Parathyroid adenoma (tissue), 2 donors: Measurements from ENCODE around the gene PLEKHH1.

Source experiments
- H2AFZ ChIP-seq: fragments of 300-600 bp; sonication (generic); one replicate; pipeline ENCODE4 v1.7.0; 2017; ENCODE audit warnings: antibody characterized with exemption, mild to moderate bottlenecking
- H3K27ac ChIP-seq: fragments of 300-600 bp; sonication (generic); one replicate; pipeline ENCODE4 v1.7.0; 2017
- H3K27me3 ChIP-seq: fragments of 300-600 bp; sonication (generic); one replicate; pipeline ENCODE4 v1.7.0; 2017; ENCODE audit warnings: low read length; ENCODE audit not compliant: control insufficient read depth, insufficient read depth
- H3K36me3 ChIP-seq: fragments of 300-600 bp; sonication (generic); one replicate; pipeline ENCODE4 v1.7.0; 2017; ENCODE audit warnings: low read length; ENCODE audit not compliant: control insufficient read depth, insufficient read depth
- H3K4me1 ChIP-seq: fragments of 300-600 bp; sonication (generic); one replicate; pipeline ENCODE4 v1.7.0; 2017; ENCODE audit warnings: control low read depth
- H3K4me2 ChIP-seq: fragments of 300-600 bp; sonication (generic); one replicate; pipeline ENCODE4 v1.7.0; 2017; ENCODE audit warnings: low read length
- H3K4me3 ChIP-seq: fragments of 300-600 bp; sonication (generic); one replicate; pipeline ENCODE4 v1.7.0; 2017; ENCODE audit warnings: low read depth, low read length
- H3K79me2 ChIP-seq: fragments of 300-600 bp; sonication (generic); one replicate; pipeline ENCODE4 v1.7.0; 2017; ENCODE audit warnings: control low read depth
- H3K9ac ChIP-seq: fragments of 300-600 bp; sonication (generic); one replicate; pipeline ENCODE4 v1.7.0; 2017; ENCODE audit warnings: mild to moderate bottlenecking
- H3K9me3 ChIP-seq: fragments of 300-600 bp; sonication (generic); one replicate; pipeline ENCODE4 v1.7.0; 2017; ENCODE audit warnings: low read length; ENCODE audit not compliant: control insufficient read depth
- TF ChIP-seq, protein P1 (sequence below): fragments of 300-600 bp; sonication (generic); IDR thresholded peaks from one replicate; pipeline ENCODE4 v1.7.0; 2017; ENCODE audit warnings: antibody characterized with exemption, mild to moderate bottlenecking
- donor health status: primary hyperparathyroidism.

PLEKHH1 gene

DNA sequence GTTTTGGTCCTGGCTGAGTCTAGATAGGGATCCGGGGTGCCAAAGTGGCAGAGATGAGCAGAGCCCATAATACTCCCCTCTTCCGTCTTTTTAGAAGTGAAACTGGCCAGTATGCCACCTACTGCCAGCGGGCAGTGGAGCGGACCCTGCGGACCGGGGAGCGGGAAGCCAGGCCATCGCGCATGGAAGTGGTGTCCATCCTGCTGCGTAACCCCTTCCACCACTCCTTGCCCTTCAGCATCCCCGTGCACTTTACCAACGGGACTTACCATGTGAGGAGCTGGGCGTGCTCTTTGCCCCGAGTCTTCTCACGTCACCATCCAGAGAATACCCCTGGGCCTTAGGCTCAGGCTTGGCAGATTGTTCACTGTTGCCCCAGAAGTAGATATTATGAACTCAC, 46.0 kb downstream of the PLEKHH1 start:
- Histone ChIP-seq H3K4me1 (no peaks in the 10 kb centered on the region), H3K4me3 (no peak overlapping the region), H3K36me3 (no peaks in the 10 kb centered on the region), H2AFZ (no peak overlapping the region), H3K27me3 (no peaks in the 10 kb centered on the region), H3K27ac (no peak overlapping the region), H3K9me3 (no peaks in the 10 kb centered on the region), H3K79me2 (no peaks in the 10 kb centered on the region), H3K9ac (no peak overlapping the region), H3K4me2 (no peak overlapping the region)
- TF ChIP-seq, protein P1, sequence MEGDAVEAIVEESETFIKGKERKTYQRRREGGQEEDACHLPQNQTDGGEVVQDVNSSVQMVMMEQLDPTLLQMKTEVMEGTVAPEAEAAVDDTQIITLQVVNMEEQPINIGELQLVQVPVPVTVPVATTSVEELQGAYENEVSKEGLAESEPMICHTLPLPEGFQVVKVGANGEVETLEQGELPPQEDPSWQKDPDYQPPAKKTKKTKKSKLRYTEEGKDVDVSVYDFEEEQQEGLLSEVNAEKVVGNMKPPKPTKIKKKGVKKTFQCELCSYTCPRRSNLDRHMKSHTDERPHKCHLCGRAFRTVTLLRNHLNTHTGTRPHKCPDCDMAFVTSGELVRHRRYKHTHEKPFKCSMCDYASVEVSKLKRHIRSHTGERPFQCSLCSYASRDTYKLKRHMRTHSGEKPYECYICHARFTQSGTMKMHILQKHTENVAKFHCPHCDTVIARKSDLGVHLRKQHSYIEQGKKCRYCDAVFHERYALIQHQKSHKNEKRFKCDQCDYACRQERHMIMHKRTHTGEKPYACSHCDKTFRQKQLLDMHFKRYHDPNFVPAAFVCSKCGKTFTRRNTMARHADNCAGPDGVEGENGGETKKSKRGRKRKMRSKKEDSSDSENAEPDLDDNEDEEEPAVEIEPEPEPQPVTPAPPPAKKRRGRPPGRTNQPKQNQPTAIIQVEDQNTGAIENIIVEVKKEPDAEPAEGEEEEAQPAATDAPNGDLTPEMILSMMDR: no peak

DNA sequence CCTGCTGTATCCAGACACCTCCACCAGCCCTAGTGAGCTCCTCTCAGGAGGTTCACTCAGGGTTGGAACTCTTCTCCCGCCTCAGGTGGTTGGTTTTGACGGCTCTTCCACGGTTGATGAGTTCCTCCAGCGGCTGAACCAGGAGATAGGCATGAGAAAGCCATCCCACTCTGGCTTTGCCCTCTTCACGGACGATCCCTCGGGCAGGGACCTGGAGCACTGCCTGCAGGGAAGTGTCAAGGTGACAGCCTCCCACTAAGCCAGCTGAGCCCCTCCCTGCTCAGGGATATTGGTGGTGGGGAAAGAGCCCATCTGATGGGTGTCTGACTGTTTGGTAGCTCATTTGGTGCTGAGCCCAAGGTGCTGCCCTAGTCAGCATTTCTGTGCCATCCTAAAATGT, 46.5 kb downstream of the PLEKHH1 start:
- Histone ChIP-seq H3K36me3 (no peaks in the 10 kb centered on the region), H3K79me2 (no peaks in the 10 kb centered on the region), H3K4me1 (no peaks in the 10 kb centered on the region), H3K27ac (no peak overlapping the region), H3K4me3 (no peak overlapping the region), H3K9ac (no peak overlapping the region), H2AFZ (no peak overlapping the region), H3K27me3 (no peaks in the 10 kb centered on the region), H3K9me3 (no peaks in the 10 kb centered on the region), H3K4me2 (no peak overlapping the region)
- TF ChIP-seq, protein P1: no peak

DNA sequence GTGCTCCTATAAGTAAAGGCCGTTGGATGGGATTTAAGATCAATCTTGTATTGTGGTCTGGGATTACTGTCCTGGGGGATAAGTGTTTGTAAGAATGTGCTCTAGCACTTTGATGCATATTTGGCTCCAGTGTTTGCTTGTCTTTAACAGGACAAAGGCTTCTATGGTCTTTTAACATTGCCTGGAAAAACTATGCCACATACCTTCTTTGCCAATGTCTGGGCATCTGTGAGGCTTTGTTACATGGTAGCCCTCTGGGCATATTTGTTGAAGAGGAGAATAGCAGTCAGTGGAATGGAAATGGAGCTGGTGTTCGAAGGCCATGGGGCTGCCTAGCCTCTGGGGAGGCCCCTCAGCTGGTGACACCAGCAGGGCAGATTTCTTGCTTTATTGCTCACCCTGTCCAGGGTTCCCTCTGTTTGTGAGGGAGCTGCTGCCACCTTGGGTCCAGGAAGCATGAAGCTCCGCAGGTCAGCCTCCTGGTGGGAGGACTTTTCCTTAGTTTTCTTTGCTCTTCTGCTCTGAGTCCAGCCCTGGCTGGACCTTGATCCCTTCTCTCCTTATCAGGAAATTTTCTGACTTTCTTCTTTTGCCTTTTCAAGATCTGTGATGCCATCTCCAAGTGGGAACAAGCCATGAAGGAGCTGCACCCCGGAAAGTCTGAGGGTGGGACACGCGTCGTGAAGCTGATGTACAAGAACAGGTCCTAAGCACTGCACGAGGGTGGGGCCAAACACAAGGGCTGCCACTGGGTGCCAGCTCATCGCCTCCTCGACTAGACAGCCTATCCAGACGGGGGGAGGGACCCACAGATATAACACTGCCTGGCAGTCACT, 47.5 kb downstream of the PLEKHH1 start:
- Histone ChIP-seq H3K4me2 (no peak overlapping the region), H3K27ac (no peak overlapping the region), H2AFZ (no peak overlapping the region), H3K9me3 (no peaks in the 10 kb centered on the region), H3K4me1 (no peaks in the 10 kb centered on the region), H3K4me3 (no peak overlapping the region), H3K9ac (no peak overlapping the region), H3K79me2 (no peaks in the 10 kb centered on the region), H3K27me3 (no peaks in the 10 kb centered on the region), H3K36me3 (no peaks in the 10 kb centered on the region)
- TF ChIP-seq, protein P1: no peak

DNA sequence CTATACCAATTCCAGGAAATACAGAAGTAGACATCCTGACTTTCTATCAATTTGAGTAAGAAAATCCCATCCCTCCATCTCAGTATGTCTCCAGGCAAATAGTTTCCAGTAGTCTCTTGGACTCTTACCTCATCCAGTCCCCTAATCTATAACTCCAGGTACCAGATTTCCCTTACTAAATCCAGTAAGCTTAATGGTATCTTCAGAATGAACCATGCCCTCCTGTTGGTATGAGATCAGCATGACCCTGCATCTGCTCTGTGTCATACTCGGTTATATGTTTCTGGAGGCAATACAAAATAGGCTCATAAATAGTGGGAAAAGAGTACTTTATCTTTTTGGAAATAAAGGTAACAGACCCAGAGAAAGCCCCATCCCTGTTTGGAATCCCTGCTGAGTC, 48.6 kb downstream of the PLEKHH1 start:
- H3K9me3 ChIP-seq: no peaks in the 10 kb centered on the region
- H3K79me2 ChIP-seq: no peaks in the 10 kb centered on the region
- no peak overlapping the region for H3K4me3 ChIP-seq
- H3K4me1 ChIP-seq: no peaks in the 10 kb centered on the region
- H3K36me3 ChIP-seq: no peaks in the 10 kb centered on the region
- no peak overlapping the region for H3K9ac ChIP-seq
- TF ChIP-seq, protein P1: no peak
- no peaks in the 10 kb centered on the region for H3K27me3 ChIP-seq
- H3K4me2 ChIP-seq: no peak overlapping the region
- no peak overlapping the region for H2AFZ ChIP-seq
- no peak overlapping the region for H3K27ac ChIP-seq

DNA sequence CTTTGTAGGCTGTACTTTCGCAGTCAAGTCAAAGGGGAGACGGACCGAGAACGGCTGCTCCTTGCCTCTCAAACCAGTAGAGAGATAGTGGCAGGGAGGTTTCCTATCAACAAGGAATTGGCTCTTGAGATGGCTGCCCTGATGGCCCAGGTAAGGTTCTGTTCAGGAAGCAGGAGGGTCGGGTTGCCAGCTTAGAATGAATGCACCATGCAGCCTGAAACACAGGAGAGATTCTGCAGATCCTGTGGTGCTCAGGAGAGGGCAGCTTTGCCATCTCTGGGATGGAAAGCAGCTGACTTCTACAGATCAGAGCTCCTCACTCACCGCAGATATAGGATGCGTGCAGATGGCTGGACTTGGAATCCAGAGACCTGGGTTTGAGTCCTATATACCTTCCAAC, 49.0 kb downstream of the PLEKHH1 start:
- TF ChIP-seq, protein P1: no peak
- no peak overlapping the region for H3K4me2 ChIP-seq
- H3K27ac ChIP-seq: no peak overlapping the region
- no peak overlapping the region for H3K9ac ChIP-seq
- H3K9me3 ChIP-seq: no peaks in the 10 kb centered on the region
- H3K4me1 ChIP-seq: no peaks in the 10 kb centered on the region
- H3K36me3 ChIP-seq: no peaks in the 10 kb centered on the region
- H3K79me2 ChIP-seq: no peaks in the 10 kb centered on the region
- H3K4me3 ChIP-seq: no peak overlapping the region
- no peak overlapping the region for H2AFZ ChIP-seq
- no peaks in the 10 kb centered on the region for H3K27me3 ChIP-seq
